GM18499 (cell line): ENCODE data around the gene GSDME.

Experiments used
- ATAC-seq: cut with Tn5 transposase; IDR thresholded peaks from one replicate; pipeline ENCODE4 v1.9.1; 2021; ENCODE audit warnings: moderate number of reproducible peaks; ENCODE audit not compliant: insufficient read depth, unreplicated experiment

GSDME gene

GRCh38 chr7:24707988-24708615 lies 49.2 kb downstream of the GSDME start:
- ATAC-seq: no peak

- ATAC-seq: no peak
Measured at GRCh38 chr7:24706211-24707170, 50.8 kb downstream of the GSDME start.

- ATAC-seq: no peak
Measured at GRCh38 chr7:24705461-24705954, 51.8 kb downstream of the GSDME start.

- no peak for ATAC-seq
Measured at GRCh38 chr7:24704311-24704710, 53.0 kb downstream of the GSDME start.

- ATAC-seq: no peak
Measured at GRCh38 chr7:24703296-24703695, 54.0 kb downstream of the GSDME start.

- ATAC-seq: no peak
Measured at GRCh38 chr7:24702755-24703154, 54.5 kb downstream of the GSDME start.

- ATAC-seq: no peak
Measured at GRCh38 chr7:24701261-24702235, 55.7 kb downstream of the GSDME start.

- no peak for ATAC-seq
Measured at GRCh38 chr7:24700521-24701260, 56.6 kb downstream of the GSDME start.

- no peak for ATAC-seq
Measured at GRCh38 chr7:24698531-24699266, 58.6 kb downstream of the GSDME start.

GRCh38 chr7:24697416-24697815 lies 59.8 kb downstream of the GSDME start:
- no peak for ATAC-seq

- no peak for ATAC-seq
Measured at GRCh38 chr7:24692592-24692991, 64.7 kb downstream of the GSDME start.

GRCh38 chr7:24690251-24690650 lies 67.0 kb downstream of the GSDME start:
- no peak for ATAC-seq

- ATAC-seq: no peak
Measured at GRCh38 chr7:24685708-24686107, 71.6 kb downstream of the GSDME start.

GRCh38 chr7:24670782-24671181 lies 86.5 kb downstream of the GSDME start:
- ATAC-seq: no peak

GRCh38 chr7:24669971-24670591 lies 87.2 kb downstream of the GSDME start:
- ATAC-seq: no peak

GRCh38 chr7:24668927-24669635 lies 88.2 kb downstream of the GSDME start:
- no peak for ATAC-seq

GRCh38 chr7:24665564-24666294 lies 91.5 kb downstream of the GSDME start:
- no peak for ATAC-seq
